Measurements from ENCODE around the gene MAPKBP1. TPM values are rescaled to one million over a fixed set of nuclear protein-coding genes. Genes with fewer than 3 reads are reported as not detected.

The MAPKBP1 gene
- total RNA-seq, 4 donors from 2014 or later, result 69.3 to 157 (median 81.6) TPM

DNA sequence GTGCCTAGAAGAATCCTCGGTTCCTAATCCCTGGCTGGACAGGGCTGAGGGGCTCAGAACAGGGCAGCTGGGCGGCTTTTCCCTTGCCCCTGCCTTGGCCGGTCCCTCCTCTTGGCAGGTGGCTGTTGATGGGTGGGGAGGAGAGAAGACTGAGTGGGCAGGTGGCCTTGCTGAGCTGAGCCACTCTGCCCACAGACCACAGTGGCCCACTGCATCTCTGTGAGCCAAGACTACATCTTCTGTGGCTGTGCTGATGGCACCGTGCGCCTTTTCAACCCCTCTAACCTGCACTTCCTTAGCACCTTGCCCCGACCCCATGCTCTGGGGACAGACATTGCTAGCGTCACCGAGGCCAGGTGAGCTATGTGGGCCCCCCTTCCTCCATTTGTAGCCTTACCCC lies 39.1 kb downstream of the MAPKBP1 start:
- H3K4me1 ChIP-seq, result peaks cover 21% of the 10 kb centered on the region
- H3K27me3 ChIP-seq, result no peaks in the 10 kb centered on the region
- no peaks in the 10 kb centered on the region for H3K9me3 ChIP-seq
- H3K36me3 ChIP-seq, result peaks cover 65% of the 10 kb centered on the region
- DNase-seq (ENCODE audit: low spot score in 2 of 2), result no peak
- WGBS, result 90% methylated on average over 8 of the region's 8 CpGs
- no peak overlapping the region for H3K27ac ChIP-seq
- TF ChIP-seq POLR2A (IDR thresholded peaks at IDR 0.05), result no peak
- H3K4me3 ChIP-seq, result no peak overlapping the region

- 86% methylated on average over 5 of the region's 5 CpGs for WGBS
- Histone ChIP-seq H3K27me3 (no peaks in the 10 kb centered on the region), H3K9me3 (no peaks in the 10 kb centered on the region), H3K4me3 (no peak overlapping the region), H3K36me3 (peaks cover 76% of the 10 kb centered on the region), H3K4me1 (peaks cover 20% of the 10 kb centered on the region), H3K27ac (no peak overlapping the region)
- TF ChIP-seq, protein P1, sequence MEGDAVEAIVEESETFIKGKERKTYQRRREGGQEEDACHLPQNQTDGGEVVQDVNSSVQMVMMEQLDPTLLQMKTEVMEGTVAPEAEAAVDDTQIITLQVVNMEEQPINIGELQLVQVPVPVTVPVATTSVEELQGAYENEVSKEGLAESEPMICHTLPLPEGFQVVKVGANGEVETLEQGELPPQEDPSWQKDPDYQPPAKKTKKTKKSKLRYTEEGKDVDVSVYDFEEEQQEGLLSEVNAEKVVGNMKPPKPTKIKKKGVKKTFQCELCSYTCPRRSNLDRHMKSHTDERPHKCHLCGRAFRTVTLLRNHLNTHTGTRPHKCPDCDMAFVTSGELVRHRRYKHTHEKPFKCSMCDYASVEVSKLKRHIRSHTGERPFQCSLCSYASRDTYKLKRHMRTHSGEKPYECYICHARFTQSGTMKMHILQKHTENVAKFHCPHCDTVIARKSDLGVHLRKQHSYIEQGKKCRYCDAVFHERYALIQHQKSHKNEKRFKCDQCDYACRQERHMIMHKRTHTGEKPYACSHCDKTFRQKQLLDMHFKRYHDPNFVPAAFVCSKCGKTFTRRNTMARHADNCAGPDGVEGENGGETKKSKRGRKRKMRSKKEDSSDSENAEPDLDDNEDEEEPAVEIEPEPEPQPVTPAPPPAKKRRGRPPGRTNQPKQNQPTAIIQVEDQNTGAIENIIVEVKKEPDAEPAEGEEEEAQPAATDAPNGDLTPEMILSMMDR (IDR thresholded peaks at IDR 0.05), result no peak
- no peak for TF ChIP-seq POLR2AphosphoS5 (IDR thresholded peaks at IDR 0.05)
- no peak for TF ChIP-seq EP300 (IDR thresholded peaks at IDR 0.05)
- no peak for TF ChIP-seq POLR2A (IDR thresholded peaks at IDR 0.05)
- no peak for DNase-seq (ENCODE audit: low spot score in 2 of 2)
Measured at GRCh38 chr15:41814534-41814933, 40.2 kb downstream of the MAPKBP1 start.

DNA sequence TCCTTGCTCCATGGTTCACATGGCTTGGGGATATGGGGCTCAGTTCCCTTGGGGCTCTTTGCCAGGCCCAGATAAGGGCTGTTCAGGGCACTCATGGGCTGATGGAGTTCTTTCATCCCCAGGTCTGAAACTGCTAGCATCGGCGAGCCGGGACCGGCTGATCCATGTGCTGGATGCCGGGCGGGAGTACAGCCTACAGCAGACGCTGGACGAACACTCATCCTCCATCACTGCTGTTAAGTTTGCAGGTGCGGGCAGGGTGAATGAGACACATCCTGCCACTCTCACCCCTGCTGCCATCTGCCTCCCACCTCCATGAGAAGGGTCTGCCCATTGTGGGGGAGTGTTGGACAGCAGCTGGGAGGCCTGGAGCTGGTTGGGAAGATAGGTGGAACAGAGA lies 42.5 kb downstream of the MAPKBP1 start:
- Histone ChIP-seq H3K36me3 (peaks cover 99% of the 10 kb centered on the region), H3K27ac (no peak overlapping the region), H3K4me3 (no peak overlapping the region), H3K4me1 (peaks cover 5% of the 10 kb centered on the region), H3K9me3 (no peaks in the 10 kb centered on the region), H3K27me3 (no peaks in the 10 kb centered on the region)
- no peak for DNase-seq (ENCODE audit: low spot score in 2 of 2)
- 87% methylated on average over 4 of the region's 9 CpGs for WGBS
- TF ChIP-seq, protein P1 (IDR thresholded peaks at IDR 0.05), result no peak
- TF ChIP-seq POLR2A (IDR thresholded peaks at IDR 0.05), result no peak

DNA sequence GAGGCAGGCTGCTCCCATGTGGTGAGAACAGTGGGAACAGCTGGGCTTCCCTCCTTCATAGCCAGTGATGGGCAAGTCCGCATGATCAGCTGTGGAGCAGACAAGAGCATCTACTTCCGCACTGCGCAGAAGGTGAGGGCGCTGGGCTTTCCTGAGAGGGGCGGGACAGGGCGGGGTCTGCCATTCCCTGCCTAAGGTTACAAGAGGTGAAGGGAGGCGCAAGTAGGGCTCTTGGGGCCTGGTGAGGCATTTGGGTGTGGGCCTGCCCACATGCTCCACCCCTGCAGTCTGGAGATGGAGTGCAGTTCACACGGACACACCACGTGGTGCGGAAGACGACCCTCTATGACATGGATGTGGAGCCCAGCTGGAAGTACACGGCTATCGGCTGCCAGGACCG lies 43.0 kb downstream of the MAPKBP1 start:
- Histone ChIP-seq H3K27ac (no peak overlapping the region), H3K9me3 (no peaks in the 10 kb centered on the region), H3K36me3 (peaks cover 99% of the 10 kb centered on the region), H3K4me3 (no peak overlapping the region), H3K27me3 (no peaks in the 10 kb centered on the region), H3K4me1 (peaks cover 5% of the 10 kb centered on the region)
- TF ChIP-seq POLR2AphosphoS5 (IDR thresholded peaks at IDR 0.05), result no peak
- TF ChIP-seq, protein P1 (IDR thresholded peaks at IDR 0.05), result no peak
- TF ChIP-seq POLR2A (IDR thresholded peaks at IDR 0.05), result no peak
- no peak for TF ChIP-seq EP300 (IDR thresholded peaks at IDR 0.05)
- WGBS, result 65% methylated on average over 14 of the region's 14 CpGs
- no peak for DNase-seq (ENCODE audit: low spot score in 2 of 2)

- Histone ChIP-seq H3K36me3 (peaks cover 99% of the 10 kb centered on the region), H3K27me3 (no peaks in the 10 kb centered on the region), H3K4me1 (peaks cover 5% of the 10 kb centered on the region), H3K27ac (no peak overlapping the region), H3K9me3 (no peaks in the 10 kb centered on the region), H3K4me3 (no peak overlapping the region)
- no peak for DNase-seq (ENCODE audit: low spot score in 2 of 2)
- WGBS, result 86% methylated on average over 6 of the region's 6 CpGs
- TF ChIP-seq POLR2AphosphoS5 (IDR thresholded peaks at IDR 0.05) (no peak), POLR2A (IDR thresholded peaks at IDR 0.05) (no peak), EP300 (IDR thresholded peaks at IDR 0.05) (no peak)
- TF ChIP-seq, protein P1 (IDR thresholded peaks at IDR 0.05), result no peak
Measured at GRCh38 chr15:41817781-41818180, 43.5 kb downstream of the MAPKBP1 start.

- Histone ChIP-seq H3K9me3 (no peaks in the 10 kb centered on the region), H3K27ac (no peak overlapping the region), H3K36me3 (peaks cover 99% of the 10 kb centered on the region), H3K27me3 (no peaks in the 10 kb centered on the region), H3K4me3 (no peak overlapping the region), H3K4me1 (peaks cover 5% of the 10 kb centered on the region)
- no peak for TF ChIP-seq POLR2A (IDR thresholded peaks at IDR 0.05)
- TF ChIP-seq, protein P1 (IDR thresholded peaks at IDR 0.05), result no peak
- no peak for TF ChIP-seq POLR2AphosphoS5 (IDR thresholded peaks at IDR 0.05)
- TF ChIP-seq EP300 (IDR thresholded peaks at IDR 0.05), result no peak
- WGBS, result 89% methylated on average over 9 of the region's 9 CpGs
- DNase-seq (ENCODE audit: low spot score in 2 of 2), result no peak
Measured at GRCh38 chr15:41819455-41820050, 45.3 kb downstream of the MAPKBP1 start.
